BLaER1 (cell line): ENCODE measurements around the gene OR13J1.
A peak's percentile ranks its signal among the peaks of the same experiment; 100 is the strongest.

Experiments
- H3K27ac ChIP-seq: shearing (Covaris generic); formaldehyde crosslinking; 2 replicates; pipeline ENCODE4 v1.8.1; 2022
- H3K27me3 ChIP-seq: shearing (Covaris generic); formaldehyde crosslinking; 2 replicates; pipeline ENCODE4 v1.8.1; 2022
- H3K36me3 ChIP-seq: shearing (Covaris generic); formaldehyde crosslinking; 2 replicates; pipeline ENCODE4 v1.8.1; 2022
- H3K4me1 ChIP-seq: shearing (Covaris generic); formaldehyde crosslinking; 2 replicates; pipeline ENCODE4 v1.8.1; 2022
- H3K4me2 ChIP-seq: shearing (Covaris generic); formaldehyde crosslinking; 2 replicates; pipeline ENCODE4 v1.8.1; 2022
- H3K4me3 ChIP-seq: shearing (Covaris generic); formaldehyde crosslinking; 2 replicates; pipeline ENCODE4 v1.8.1; 2022
- H3K9ac ChIP-seq: shearing (Covaris generic); formaldehyde crosslinking; 2 replicates; pipeline ENCODE4 v1.8.1; 2022
- H3K9me3 ChIP-seq: shearing (Covaris generic); formaldehyde crosslinking; 2 replicates; pipeline ENCODE4 v1.8.1; 2022
- H4K20me1 ChIP-seq: shearing (Covaris generic); formaldehyde crosslinking; 2 replicates; pipeline ENCODE4 v1.8.1; 2022
- Cebpa-rat ChIP-seq: shearing (Covaris generic); IDR thresholded peaks from 2 replicates; pipeline ENCODE4 v1.8.1; 2022

Gene OR13J1

GRCh38 chr9:35910613-35911359 is 40.6 kb upstream of the OR13J1 start:
- no peak for TF ChIP-seq Cebpa-rat
- Histone ChIP-seq H3K9ac (no peak overlapping the region), H4K20me1 (no peaks in the 10 kb centered on the region), H3K4me1 (peaks cover 54% of the 10 kb centered on the region), H3K27me3 (no peaks in the 10 kb centered on the region), H3K27ac (no peak overlapping the region; the same call in 1 of the 2 replicates), H3K9me3 (no peaks in the 10 kb centered on the region), H3K4me3 (no peak overlapping the region), H3K36me3 (no peaks in the 10 kb centered on the region), H3K4me2 (peak overlapping the region; percentile 31)

- no peak overlapping the region for H3K27ac ChIP-seq
- no peaks in the 10 kb centered on the region for H3K27me3 ChIP-seq
- peak overlapping the region; percentile 31 for H3K4me2 ChIP-seq
- TF ChIP-seq Cebpa-rat = no peak
- H3K36me3 ChIP-seq = no peaks in the 10 kb centered on the region
- peaks cover 54% of the 10 kb centered on the region for H3K4me1 ChIP-seq
- no peak overlapping the region for H3K9ac ChIP-seq
- no peaks in the 10 kb centered on the region for H3K9me3 ChIP-seq
- no peaks in the 10 kb centered on the region for H4K20me1 ChIP-seq
- no peak overlapping the region for H3K4me3 ChIP-seq
Measured at GRCh38 chr9:35909687-35910612, 39.7 kb upstream of the OR13J1 start.

GRCh38 chr9:35909274-35909673 is 39.1 kb upstream of the OR13J1 start, which contains the start of gene SPAAR:
Gene SPAAR (plus strand): TSS chr9:35909490. CDS start chr9:35910464, 974 bp downstream.
- Histone ChIP-seq H3K27me3 (no peaks in the 10 kb centered on the region), H4K20me1 (no peaks in the 10 kb centered on the region), H3K27ac (peak within 1 kb of the TSS; percentile 61), H3K36me3 (no peaks in the 10 kb centered on the region), H3K4me1 (peaks cover 54% of the 10 kb centered on the region), H3K4me3 (no peak within 1 kb of the TSS), H3K4me2 (peak within 1 kb of the TSS; percentile 76), H3K9me3 (no peaks in the 10 kb centered on the region), H3K9ac (no peak within 1 kb of the TSS)
- TF ChIP-seq Cebpa-rat = no peak

- Histone ChIP-seq H3K36me3 (no peaks in the 10 kb centered on the region), H3K27me3 (no peaks in the 10 kb centered on the region), H3K4me3 (no peak overlapping the region), H3K9me3 (no peaks in the 10 kb centered on the region), H3K9ac (no peak overlapping the region), H4K20me1 (no peaks in the 10 kb centered on the region), H3K4me1 (peaks cover 54% of the 10 kb centered on the region), H3K4me2 (peak overlapping the region; percentile 76), H3K27ac (peak overlapping the region; percentile 61)
- no peak for TF ChIP-seq Cebpa-rat
Measured at GRCh38 chr9:35908504-35909125, 38.4 kb upstream of the OR13J1 start.

- H4K20me1 ChIP-seq = no peaks in the 10 kb centered on the region
- peaks cover 54% of the 10 kb centered on the region for H3K4me1 ChIP-seq
- no peaks in the 10 kb centered on the region for H3K36me3 ChIP-seq
- H3K27me3 ChIP-seq = no peaks in the 10 kb centered on the region
- no peak overlapping the region for H3K4me3 ChIP-seq
- no peak for TF ChIP-seq Cebpa-rat
- H3K4me2 ChIP-seq = peak overlapping the region; percentile 76
- peak overlapping the region; percentile 61 for H3K27ac ChIP-seq
- no peak overlapping the region for H3K9ac ChIP-seq
- H3K9me3 ChIP-seq = no peaks in the 10 kb centered on the region
Measured at GRCh38 chr9:35907711-35908503, 37.7 kb upstream of the OR13J1 start.

- Histone ChIP-seq H3K4me3 (no peak overlapping the region), H3K4me2 (peak overlapping the region; percentile 76), H3K27me3 (no peaks in the 10 kb centered on the region), H3K9ac (no peak overlapping the region), H3K4me1 (peaks cover 54% of the 10 kb centered on the region), H3K9me3 (no peaks in the 10 kb centered on the region), H3K36me3 (no peaks in the 10 kb centered on the region), H4K20me1 (no peaks in the 10 kb centered on the region), H3K27ac (peak overlapping the region; percentile 61; the same call in 1 of the 2 replicates)
- no peak for TF ChIP-seq Cebpa-rat
Measured at GRCh38 chr9:35906923-35907699, 36.9 kb upstream of the OR13J1 start.

GRCh38 chr9:35905912-35906679 is 35.9 kb upstream of the OR13J1 start, which contains the start of gene HRCT1:
Gene HRCT1 (plus strand): TSS chr9:35906202. CDS start chr9:35906288, 86 bp downstream.
- H3K9ac ChIP-seq = no peak within 1 kb of the TSS
- H3K27me3 ChIP-seq = no peaks in the 10 kb centered on the region
- peaks cover 44% of the 10 kb centered on the region for H3K4me1 ChIP-seq
- no peak within 1 kb of the TSS for H3K4me3 ChIP-seq
- no peaks in the 10 kb centered on the region for H3K9me3 ChIP-seq
- H3K4me2 ChIP-seq = peak within 1 kb of the TSS; percentile 76
- no peaks in the 10 kb centered on the region for H3K36me3 ChIP-seq
- H4K20me1 ChIP-seq = no peaks in the 10 kb centered on the region
- TF ChIP-seq Cebpa-rat = no peak
- H3K27ac ChIP-seq = no peak within 1 kb of the TSS
